OCI-LY3 (cell line): ENCODE measurements around the gene EYS.
"Not testable (repeated sequence)": the region's sequence is repeated elsewhere in the genome, so short reads cannot be mapped to it uniquely, and the experiment has no call there.

Source experiments
- H2AFZ ChIP-seq: fragments of 200-600, 300-600 bp; shearing (Covaris generic); 2 replicates; pipeline ENCODE4 v1.6.0; 2014; ENCODE audit warnings: antibody characterized with exemption, low read depth, low read length
- H3K27ac ChIP-seq: fragments of 200-600, 300-600 bp; sonication (generic); 2 replicates; pipeline ENCODE4 v1.5.1; 2014; ENCODE audit warnings: mild to moderate bottlenecking, low read length, moderate library complexity, mixed read lengths
- H3K27me3 ChIP-seq: fragments of 200-600, 300-600 bp; sonication (generic); 2 replicates; pipeline ENCODE4 v1.6.1; 2014; ENCODE audit warnings: low read depth, low read length, mixed read lengths
- H3K36me3 ChIP-seq: fragments of 200-600, 300-600 bp; sonication (generic); replicated peaks from 2 replicates; pipeline ENCODE3; 2014; ENCODE audit warnings: low read depth, low read length, mixed read lengths
- H3K4me1 ChIP-seq: fragments of 300-600, 200-600 bp; sonication (generic); 2 replicates; pipeline ENCODE4 v1.6.1; 2014; ENCODE audit warnings: low read length, mixed read lengths
- H3K4me2 ChIP-seq: fragments of 200-600, 300-600 bp; sonication (generic); 2 replicates; pipeline ENCODE4 v1.6.1; 2014; ENCODE audit warnings: low read length, mixed read lengths
- H3K4me3 ChIP-seq: fragments of 300-600, 200-600 bp; sonication (generic); 2 replicates; pipeline ENCODE4 v1.5.1; 2014; ENCODE audit warnings: antibody characterized with exemption, mild to moderate bottlenecking, low read length, moderate library complexity
- H3K79me2 ChIP-seq: fragments of 300-600, 200-600 bp; shearing (Covaris generic); 2 replicates; pipeline ENCODE4 v1.6.1; 2014; ENCODE audit warnings: mild to moderate bottlenecking, low read length, mixed read lengths
- H3K9ac ChIP-seq: fragments of 300-600, 200-600 bp; shearing (Covaris generic); 2 replicates; pipeline ENCODE4 v1.6.0; 2014; ENCODE audit warnings: mild to moderate bottlenecking, low read length, moderate library complexity
- H3K9me3 ChIP-seq: fragments of 200-600, 300-600 bp; shearing (Covaris generic); 2 replicates; pipeline ENCODE4 v1.6.1; 2014; ENCODE audit warnings: low read length, mixed read lengths; ENCODE audit not compliant: insufficient read depth
- H4K20me1 ChIP-seq: fragments of 200-600, 300-600 bp; sonication (generic); 2 replicates; pipeline ENCODE4 v1.6.1; 2016; ENCODE audit warnings: low read length, mixed read lengths; ENCODE audit not compliant: insufficient read depth
- EZH2phosphoT487 ChIP-seq: fragments of 200-600 bp; shearing (Covaris generic); IDR thresholded peaks from 2 replicates; pipeline ENCODE4 v1.6.1; 2018; ENCODE audit warnings: antibody characterized with exemption, mixed run types, low read depth
- TF ChIP-seq, protein P1 (sequence below): fragments of 200-600, 300-600 bp; sonication (generic); IDR thresholded peaks from 2 replicates; pipeline ENCODE4 v1.5.1; 2014; ENCODE audit warnings: antibody characterized with exemption, low read length, low read depth

The EYS gene

DNA sequence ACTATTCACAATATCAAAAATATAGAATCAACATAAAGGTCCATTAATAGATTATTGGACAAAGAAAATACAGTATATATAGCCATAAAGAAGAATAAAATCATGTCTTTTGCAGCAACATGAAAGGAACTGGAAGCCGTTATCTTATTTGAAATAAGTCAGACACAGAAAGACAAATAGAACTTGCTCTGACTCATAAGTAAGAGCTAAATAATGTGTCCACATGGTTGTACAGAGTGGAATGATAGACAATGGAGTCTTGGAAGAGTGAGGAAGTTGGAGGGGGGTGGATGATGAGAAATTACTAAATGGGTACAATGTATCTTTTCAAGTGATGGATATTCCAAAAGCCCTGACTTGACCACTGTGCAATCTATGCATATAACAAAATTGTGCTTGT is 1457.9 kb downstream of the EYS start:
- Histone ChIP-seq H3K79me2 (no peaks in the 10 kb centered on the region), H3K9me3 (0 out of 2 replicates have a peak, but pooled peaks cover 5% of the 10 kb centered on the region), H4K20me1 (no peaks in the 10 kb centered on the region), H3K36me3 (no peaks in the 10 kb centered on the region), H3K4me3 (no peak overlapping the region), H3K4me1 (peaks cover under 1% of the 10 kb centered on the region), H3K27me3 (no peaks in the 10 kb centered on the region), H3K9ac (no peak overlapping the region), H3K27ac (no peak overlapping the region), H2AFZ (no peak overlapping the region), H3K4me2 (no peak overlapping the region)
- TF ChIP-seq, protein P1, sequence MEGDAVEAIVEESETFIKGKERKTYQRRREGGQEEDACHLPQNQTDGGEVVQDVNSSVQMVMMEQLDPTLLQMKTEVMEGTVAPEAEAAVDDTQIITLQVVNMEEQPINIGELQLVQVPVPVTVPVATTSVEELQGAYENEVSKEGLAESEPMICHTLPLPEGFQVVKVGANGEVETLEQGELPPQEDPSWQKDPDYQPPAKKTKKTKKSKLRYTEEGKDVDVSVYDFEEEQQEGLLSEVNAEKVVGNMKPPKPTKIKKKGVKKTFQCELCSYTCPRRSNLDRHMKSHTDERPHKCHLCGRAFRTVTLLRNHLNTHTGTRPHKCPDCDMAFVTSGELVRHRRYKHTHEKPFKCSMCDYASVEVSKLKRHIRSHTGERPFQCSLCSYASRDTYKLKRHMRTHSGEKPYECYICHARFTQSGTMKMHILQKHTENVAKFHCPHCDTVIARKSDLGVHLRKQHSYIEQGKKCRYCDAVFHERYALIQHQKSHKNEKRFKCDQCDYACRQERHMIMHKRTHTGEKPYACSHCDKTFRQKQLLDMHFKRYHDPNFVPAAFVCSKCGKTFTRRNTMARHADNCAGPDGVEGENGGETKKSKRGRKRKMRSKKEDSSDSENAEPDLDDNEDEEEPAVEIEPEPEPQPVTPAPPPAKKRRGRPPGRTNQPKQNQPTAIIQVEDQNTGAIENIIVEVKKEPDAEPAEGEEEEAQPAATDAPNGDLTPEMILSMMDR = no peak
- TF ChIP-seq EZH2phosphoT487 = no peak

GRCh38 chr6:64243618-64244017 is 1463.4 kb downstream of the EYS start:
- TF ChIP-seq, protein P1 = no peak
- no peak for TF ChIP-seq EZH2phosphoT487
- H3K4me2 ChIP-seq = no peak overlapping the region
- 0 out of 2 replicates have a peak overlapping the region, but pooled peaks have one; percentile 53 for H2AFZ ChIP-seq
- no peaks in the 10 kb centered on the region for H3K36me3 ChIP-seq
- H3K9me3 ChIP-seq = 0 out of 2 replicates have a peak, but pooled peaks cover 5% of the 10 kb centered on the region
- H3K4me1 ChIP-seq = no peaks in the 10 kb centered on the region
- H3K4me3 ChIP-seq = no peak overlapping the region
- H4K20me1 ChIP-seq = no peaks in the 10 kb centered on the region
- no peaks in the 10 kb centered on the region for H3K79me2 ChIP-seq
- H3K9ac ChIP-seq = no peak overlapping the region
- no peak overlapping the region for H3K27ac ChIP-seq
- no peaks in the 10 kb centered on the region for H3K27me3 ChIP-seq

GRCh38 chr6:64238908-64239307 is 1468.1 kb downstream of the EYS start:
- not testable (repeated sequence) for H3K4me1 ChIP-seq, H3K79me2 ChIP-seq, H3K4me2 ChIP-seq, H3K9ac ChIP-seq, H2AFZ ChIP-seq, H3K36me3 ChIP-seq, H3K4me3 ChIP-seq, H4K20me1 ChIP-seq, H3K27me3 ChIP-seq, H3K27ac ChIP-seq, H3K9me3 ChIP-seq

- Histone ChIP-seq H3K27me3 (no peaks in the 10 kb centered on the region), H4K20me1 (no peaks in the 10 kb centered on the region), H3K27ac (no peak overlapping the region), H2AFZ (no peak overlapping the region), H3K4me1 (no peaks in the 10 kb centered on the region), H3K4me3 (no peak overlapping the region), H3K4me2 (no peak overlapping the region), H3K36me3 (no peaks in the 10 kb centered on the region), H3K79me2 (no peaks in the 10 kb centered on the region), H3K9ac (no peak overlapping the region), H3K9me3 (no peaks in the 10 kb centered on the region)
- TF ChIP-seq EZH2phosphoT487 = no peak
- TF ChIP-seq, protein P1 = no peak
Observed at GRCh38 chr6:64238071-64238470, 1469.0 kb downstream of the EYS start.

- no peaks in the 10 kb centered on the region for H3K4me1 ChIP-seq
- H3K36me3 ChIP-seq = no peaks in the 10 kb centered on the region
- no peak overlapping the region for H3K4me3 ChIP-seq
- H4K20me1 ChIP-seq = no peaks in the 10 kb centered on the region
- H3K27ac ChIP-seq = no peak overlapping the region
- no peaks in the 10 kb centered on the region for H3K79me2 ChIP-seq
- H3K4me2 ChIP-seq = no peak overlapping the region
- H3K27me3 ChIP-seq = no peaks in the 10 kb centered on the region
- no peak overlapping the region for H3K9ac ChIP-seq
- H3K9me3 ChIP-seq = no peaks in the 10 kb centered on the region
- peak overlapping the region; percentile 26 for H2AFZ ChIP-seq
- TF ChIP-seq EZH2phosphoT487 = no peak
Observed at GRCh38 chr6:64233746-64234145, 1473.3 kb downstream of the EYS start.
